Common myeloid progenitor, CD34-positive (primary cell): ENCODE data around the gene ALCAM.
A peak's percentile ranks its signal among the peaks of the same experiment; 100 is the strongest.

Experiments
- CTCF ChIA-PET: fragments of 350-600 bp; sonication (Branson Sonifier 250); formaldehyde crosslinking; loops from one replicate; lab custom pipeline; 2021; ENCODE audit warnings: antibody characterized with exemption; lab: Charles Lee
- POLR2A ChIA-PET: fragments of 350-600 bp; sonication (Branson Sonifier 250); formaldehyde crosslinking; loops from one replicate; lab custom pipeline; 2021; ENCODE audit warnings: antibody characterized with exemption; lab: Charles Lee
- DNase-seq, 3 donors: peaks; one replicate each; pipeline versions ENCODE4 v3.0.0 to v3.0.0-alpha.2; 2013
- H3K27ac ChIP-seq, 2 experiments: 1 replicate in 1 of 2; 2 replicates in 1 of 2; pipeline ENCODE4 v1.7.0; 2013; ENCODE audit warnings: inconsistent platforms in 2 of 2, low read length in 2 of 2, mild to moderate bottlenecking in 2 of 2, low read depth in 1 of 2, moderate library complexity in 1 of 2; ENCODE audit not compliant: severe bottlenecking in 2 of 2, insufficient read depth in 1 of 2, poor library complexity in 1 of 2
- H3K27me3 ChIP-seq, 5 experiments: replicated peaks in 2 of 5; 1 replicate in 3 of 5; 2 replicates in 2 of 5; pipeline versions ENCODE4 v1.6.1 to v1.7.0; 2013; ENCODE audit warnings: low read length in 4 of 5, mild to moderate bottlenecking in 2 of 5, moderate library complexity in 2 of 5, inconsistent platforms in 1 of 5; ENCODE audit not compliant: insufficient read depth in 5 of 5, control insufficient read depth in 4 of 5
- H3K36me3 ChIP-seq, 4 experiments: 1 replicate in 2 of 4; 2 replicates in 2 of 4; pipeline versions ENCODE4 v1.6.1 to v1.7.0; 2013; ENCODE audit warnings: low read length in 3 of 4, control low read depth in 1 of 4, mild to moderate bottlenecking in 1 of 4; ENCODE audit not compliant: control insufficient read depth in 4 of 4, insufficient read depth in 4 of 4
- H3K4me1 ChIP-seq, 4 experiments: 1 replicate in 3 of 4; 2 replicates in 1 of 4; pipeline versions ENCODE4 v1.6.1 to v1.7.1; 2013; ENCODE audit warnings: low read length in 3 of 4, mild to moderate bottlenecking in 3 of 4, control low read depth in 1 of 4, inconsistent platforms in 1 of 4, moderate library complexity in 1 of 4; ENCODE audit not compliant: control insufficient read depth in 4 of 4, insufficient read depth in 4 of 4; ENCODE audit errors: control extremely low read depth in 1 of 4
- H3K4me3 ChIP-seq, 7 experiments: 1 replicate in 4 of 7; 2 replicates in 3 of 7; pipeline versions ENCODE4 v1.5.1 to v1.7.0; 2013; ENCODE audit warnings: mild to moderate bottlenecking in 7 of 7, low read length in 6 of 7, moderate library complexity in 6 of 7, inconsistent platforms in 2 of 7, low read depth in 2 of 7, control low read depth in 1 of 7; ENCODE audit not compliant: insufficient read depth in 4 of 7, control insufficient read depth in 1 of 7; ENCODE audit errors: extremely low read depth in 1 of 7
- H3K9me3 ChIP-seq, 5 experiments: 1 replicate in 4 of 5; 2 replicates in 1 of 5; pipeline versions ENCODE4 v1.6.1 to v1.7.1; 2013; ENCODE audit warnings: low read length in 4 of 5, mild to moderate bottlenecking in 2 of 5, inconsistent platforms in 1 of 5, low read depth in 1 of 5, moderate library complexity in 1 of 5; ENCODE audit not compliant: control insufficient read depth in 4 of 5, insufficient read depth in 2 of 5; ENCODE audit errors: control extremely low read depth in 1 of 5
- WGBS: methylation state at CpG from one replicate; pipeline ENCODE4 v1.1.5; 2013; ENCODE audit not compliant: insufficient coverage; 5-methylcytosine and 5-hydroxymethylcytosine counted together

Gene ALCAM

DNA sequence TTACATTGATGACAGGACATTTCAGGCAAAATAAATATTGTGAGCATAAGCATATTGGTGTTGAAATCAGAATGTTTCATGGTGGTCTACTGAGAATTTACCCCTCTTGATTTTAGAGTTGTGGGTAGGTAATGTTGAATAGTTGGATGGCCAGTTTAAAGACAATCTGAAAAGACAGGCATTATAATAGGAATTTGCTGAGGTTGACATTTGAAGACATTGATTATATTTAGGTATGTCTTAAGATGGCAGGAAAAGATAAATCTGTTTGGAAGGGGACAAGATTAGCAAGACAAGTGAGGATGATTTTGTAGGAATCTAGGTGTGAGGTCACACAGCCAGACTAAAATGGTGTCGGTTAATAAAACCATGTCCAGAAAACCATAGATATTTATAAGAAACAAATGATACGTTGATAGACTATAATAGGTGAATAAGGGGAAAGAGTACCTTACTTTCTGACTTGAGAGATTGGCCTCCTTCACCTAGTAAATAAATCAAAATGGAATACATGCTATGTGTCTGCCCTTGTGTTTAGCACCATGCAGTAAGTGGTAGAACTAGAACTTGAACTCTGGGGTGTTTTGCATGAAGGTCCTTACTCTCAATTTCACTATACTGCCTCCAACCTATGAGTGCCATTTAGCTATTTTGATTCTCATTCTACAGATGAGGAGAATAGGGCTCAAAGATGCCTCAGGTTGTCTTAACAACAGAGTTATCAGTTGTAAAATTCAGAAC, 57.9 kb downstream of the ALCAM start:
- DNase-seq, result no peak
- Histone ChIP-seq H3K4me1 (peaks cover 0 to 3% (median 0%) of the 10 kb centered on the region in 4 experiments), H3K27ac (no peak overlapping the region), H3K36me3 (no peaks in the 10 kb centered on the region), H3K4me3 (no peak overlapping the region), H3K27me3 (no peaks in the 10 kb centered on the region), H3K9me3 (no peaks in the 10 kb centered on the region)
- no CpG with 5 or more reads among the region's 2 CpGs for WGBS
- ChIA-PET POLR2A (no interaction called here), CTCF (no interaction called here)

DNA sequence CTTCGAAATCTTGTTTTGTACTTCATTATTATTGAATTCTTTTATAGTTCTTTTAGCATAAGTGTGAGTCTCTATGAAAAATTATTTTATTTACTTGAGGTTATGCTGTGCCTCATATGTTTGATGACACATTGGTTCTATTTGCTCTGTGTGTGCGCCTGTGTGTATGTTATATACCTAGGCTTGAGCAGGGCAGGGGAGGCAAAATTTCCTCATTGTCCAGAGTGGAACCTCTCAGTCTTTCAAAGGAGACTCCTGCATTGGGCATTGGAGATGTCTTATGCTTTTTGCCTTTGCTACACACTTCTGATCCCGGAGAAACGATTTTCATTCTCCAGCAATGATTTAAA, 58.4 kb downstream of the ALCAM start:
- Histone ChIP-seq H3K9me3 (no peaks in the 10 kb centered on the region), H3K27ac (no peak overlapping the region), H3K4me1 (peaks cover 0 to 4% (median 0%) of the 10 kb centered on the region in 4 experiments), H3K4me3 (no peak overlapping the region), H3K27me3 (no peaks in the 10 kb centered on the region), H3K36me3 (no peaks in the 10 kb centered on the region)
- DNase-seq, result no peak
- ChIA-PET POLR2A (no interaction called here), CTCF (no interaction called here)
- WGBS, result 100% methylated on average over 1 of the region's 4 CpGs

DNA sequence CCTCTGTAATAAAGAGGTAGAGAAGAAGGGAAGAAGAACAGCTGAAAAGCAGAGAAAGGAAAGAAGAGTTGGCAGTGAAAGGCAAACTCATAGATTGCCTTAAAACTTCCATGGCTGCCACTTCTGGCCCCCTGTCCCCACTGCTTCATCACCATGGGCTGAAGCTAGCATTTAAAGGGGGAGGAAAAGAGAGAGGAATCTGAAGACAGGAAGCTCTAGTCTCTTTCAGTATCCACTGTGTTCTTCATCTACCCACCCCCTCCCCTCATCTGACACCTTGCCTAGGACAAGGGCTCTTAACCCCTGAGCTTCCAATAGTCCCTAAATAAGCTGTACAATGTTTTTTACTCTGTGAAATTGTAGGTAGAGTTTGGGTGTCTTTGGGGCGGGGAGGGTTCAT, 60.6 kb downstream of the ALCAM start:
- H3K27ac ChIP-seq, result no peak overlapping the region
- H3K27me3 ChIP-seq, result no peaks in the 10 kb centered on the region
- CTCF ChIA-PET, result no interaction called here
- H3K4me1 ChIP-seq, result peaks cover 2 to 20% (median 12%) of the 10 kb centered on the region in 4 experiments
- DNase-seq, result no peak
- no peak overlapping the region for H3K4me3 ChIP-seq
- H3K9me3 ChIP-seq, result no peaks in the 10 kb centered on the region
- H3K36me3 ChIP-seq, result no peaks in the 10 kb centered on the region
- no CpG with 5 or more reads among the region's 1 CpG for WGBS
- POLR2A ChIA-PET, result no interaction called here

DNA sequence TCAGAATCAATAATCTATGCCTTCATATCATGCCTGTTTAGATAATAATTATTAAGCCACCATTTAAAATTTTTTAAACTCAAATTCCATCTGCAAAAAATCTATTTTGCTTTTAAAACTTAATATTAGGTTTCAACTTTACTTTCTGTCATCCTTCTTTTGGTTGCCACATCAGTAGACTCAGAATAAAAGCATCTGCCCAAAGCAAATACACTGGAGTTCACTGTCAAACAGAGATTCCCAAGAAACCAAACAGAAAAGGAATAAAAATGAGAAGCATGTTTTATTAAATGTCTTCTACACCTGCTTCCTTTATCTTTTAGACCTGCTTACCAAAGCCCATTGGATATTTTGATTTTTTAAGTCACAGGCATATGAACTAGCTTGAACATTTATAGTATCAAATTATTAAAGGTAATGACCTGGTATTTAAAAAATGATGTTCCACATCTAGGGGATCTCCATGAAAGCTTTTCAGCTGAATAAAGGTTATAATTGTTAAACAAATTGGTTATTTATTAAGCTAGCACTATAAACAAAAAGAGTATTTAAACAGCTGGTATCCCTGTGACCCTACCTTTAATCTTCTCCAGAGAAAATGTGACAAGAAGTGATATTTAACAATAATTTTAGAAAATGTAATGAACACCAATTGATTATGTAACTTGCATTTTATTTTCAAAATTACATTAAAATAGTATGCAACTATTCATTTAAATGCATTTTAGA, 62.5 kb downstream of the ALCAM start:
- no peak for DNase-seq
- Histone ChIP-seq H3K27ac (no peak overlapping the region), H3K9me3 (no peaks in the 10 kb centered on the region), H3K36me3 (no peaks in the 10 kb centered on the region), H3K27me3 (no peaks in the 10 kb centered on the region), H3K4me3 (no peak overlapping the region), H3K4me1 (peaks cover 2 to 20% (median 12%) of the 10 kb centered on the region in 4 experiments)
- ChIA-PET POLR2A (no interaction called here), CTCF (no interaction called here)

DNA sequence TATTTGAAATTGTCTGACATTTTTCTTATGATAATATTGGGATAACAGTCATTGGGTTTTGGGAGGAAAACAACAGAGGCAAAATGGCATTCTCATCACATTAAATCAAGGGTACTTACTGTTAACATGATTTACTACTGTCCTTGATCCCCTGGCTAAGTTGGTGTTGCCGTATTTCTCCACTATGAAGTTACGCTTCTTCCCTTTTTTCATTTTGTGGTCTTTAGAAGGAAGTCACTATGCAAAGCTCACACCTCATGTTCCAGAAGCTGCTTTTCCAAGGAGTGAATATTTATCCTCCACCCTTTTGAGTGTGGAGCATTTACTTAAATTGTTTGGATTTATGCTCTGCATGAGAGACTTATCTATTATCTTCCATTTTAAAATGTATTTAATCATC, 63.7 kb downstream of the ALCAM start:
- DNase-seq, result peak; percentile 41 to 91 (median 86)
- WGBS, result 26% methylated on average over 2 of the region's 2 CpGs
- H3K36me3 ChIP-seq, result no peaks in the 10 kb centered on the region
- peaks cover 2 to 20% (median 12%) of the 10 kb centered on the region in 4 experiments for H3K4me1 ChIP-seq
- H3K9me3 ChIP-seq, result no peaks in the 10 kb centered on the region
- ChIA-PET CTCF (interaction anchor here (0.5 kb wide), 1 partner anchor 1249 kb away, joined by 3 read pairs; no protein-coding TSS in a partner anchor), POLR2A (no interaction called here)
- H3K27ac ChIP-seq, result no peak overlapping the region
- no peaks in the 10 kb centered on the region for H3K27me3 ChIP-seq
- H3K4me3 ChIP-seq, result peak overlapping the region in 1 of 7 experiments; percentile 27

DNA sequence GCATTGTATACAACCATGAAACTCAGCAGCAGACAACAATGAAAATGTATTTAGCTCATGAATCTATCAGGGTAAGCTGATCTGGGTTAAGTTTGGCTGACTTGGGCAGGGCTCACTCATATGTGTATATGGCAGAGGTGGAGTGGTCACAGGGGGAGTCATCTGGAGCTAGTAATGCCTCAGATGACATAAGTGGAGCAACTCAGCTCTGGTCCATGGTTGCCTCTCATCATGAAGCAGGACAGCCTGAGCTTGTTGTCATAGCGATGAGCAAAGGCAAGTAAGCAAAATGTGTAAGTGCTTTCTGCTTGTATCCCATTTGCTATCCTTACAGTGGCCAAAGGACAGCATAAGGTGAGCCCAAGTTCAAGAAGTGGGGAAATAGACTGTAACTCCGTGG, 64.5 kb downstream of the ALCAM start:
- WGBS, result 86% methylated on average over 1 of the region's 2 CpGs
- no peak overlapping the region for H3K4me3 ChIP-seq
- no peaks in the 10 kb centered on the region for H3K27me3 ChIP-seq
- H3K9me3 ChIP-seq, result peaks cover 0 to 3% (median 0%) of the 10 kb centered on the region in 5 experiments
- DNase-seq, result peak in 2 of 3 donors; percentile 20 to 53
- ChIA-PET CTCF (interaction anchor here (0.9 kb wide), 1 partner anchor 33 kb away, joined by 3 read pairs; no protein-coding TSS in a partner anchor), POLR2A (no interaction called here)
- H3K4me1 ChIP-seq, result peaks cover 2 to 20% (median 12%) of the 10 kb centered on the region in 4 experiments
- no peaks in the 10 kb centered on the region for H3K36me3 ChIP-seq
- no peak overlapping the region for H3K27ac ChIP-seq

DNA sequence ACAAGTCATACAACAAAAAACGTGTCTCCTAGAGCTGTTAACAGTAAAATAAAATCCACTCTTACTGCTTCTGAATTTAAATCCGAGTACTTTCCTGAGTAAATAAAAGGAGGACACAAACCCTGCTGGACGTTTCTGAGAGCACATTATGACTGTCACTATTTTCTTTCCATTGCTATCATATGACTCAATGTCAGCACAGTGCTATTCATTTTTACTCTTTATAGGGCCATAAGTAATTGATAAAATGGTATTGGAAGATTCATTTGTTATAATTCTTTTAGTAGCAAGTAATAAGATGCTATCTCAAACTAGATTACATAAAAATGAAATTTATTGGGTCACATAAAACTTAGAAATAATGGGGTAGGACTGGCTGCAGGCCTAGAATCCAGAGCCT, 68.6 kb downstream of the ALCAM start:
- H3K27ac ChIP-seq, result no peak overlapping the region
- POLR2A ChIA-PET, result no interaction called here

More for the DNA sequence above, 68.6 kb downstream of the ALCAM start:
- no peaks in the 10 kb centered on the region for H3K36me3 ChIP-seq
- peaks cover 1 to 15% (median 12%) of the 10 kb centered on the region in 4 experiments for H3K4me1 ChIP-seq
- 97% methylated on average over 3 of the region's 3 CpGs for WGBS
- H3K4me3 ChIP-seq, result no peak overlapping the region
- no peaks in the 10 kb centered on the region for H3K27me3 ChIP-seq
- peaks cover 0 to 3% (median 0%) of the 10 kb centered on the region in 5 experiments for H3K9me3 ChIP-seq
- no peak for DNase-seq
- CTCF ChIA-PET, result no interaction called here
